DLD1 (cell line): ENCODE measurements around the gene CALN1.
"Not testable (repeated sequence)": the region's sequence is repeated elsewhere in the genome, so short reads cannot be mapped to it uniquely, and the experiment has no call there.

Experiments
- in situ Hi-C: cut with HindIII; loops from 2 replicates; pipeline ENCODE4 v1.10.0; 2017; ENCODE audit warnings: low sequenced_read_pairs

Gene CALN1

GRCh38 chr7:72272479-72272878 lies 139.7 kb downstream of the CALN1 start:
- in situ Hi-C loops = no loop called here

GRCh38 chr7:72268796-72269195 lies 143.3 kb downstream of the CALN1 start:
- in situ Hi-C loops = no loop called here

DNA sequence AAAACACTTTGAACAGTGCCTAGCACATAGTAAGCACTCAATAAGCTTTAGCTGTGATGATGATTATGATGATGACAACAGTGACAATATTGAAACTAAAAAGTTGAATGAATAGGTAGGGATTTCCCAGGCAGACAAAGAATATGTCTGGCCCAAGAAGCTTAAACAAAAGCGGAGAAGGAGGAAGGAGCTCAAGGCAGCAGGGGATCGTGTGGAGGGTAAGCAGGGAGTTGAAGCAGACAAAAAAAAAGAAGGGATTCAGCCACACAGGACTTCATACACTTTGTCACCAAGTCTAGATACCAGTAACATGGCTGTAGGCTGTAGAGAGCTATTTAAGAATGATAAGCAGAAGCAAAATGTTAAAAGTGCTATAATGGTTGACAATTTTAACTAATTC lies 144.0 kb downstream of the CALN1 start:
- in situ Hi-C loops = no loop called here

- in situ Hi-C loops = no loop called here
These were observed 144.8 kb downstream of the CALN1 start for GRCh38 chr7:72267291-72267800.

DNA sequence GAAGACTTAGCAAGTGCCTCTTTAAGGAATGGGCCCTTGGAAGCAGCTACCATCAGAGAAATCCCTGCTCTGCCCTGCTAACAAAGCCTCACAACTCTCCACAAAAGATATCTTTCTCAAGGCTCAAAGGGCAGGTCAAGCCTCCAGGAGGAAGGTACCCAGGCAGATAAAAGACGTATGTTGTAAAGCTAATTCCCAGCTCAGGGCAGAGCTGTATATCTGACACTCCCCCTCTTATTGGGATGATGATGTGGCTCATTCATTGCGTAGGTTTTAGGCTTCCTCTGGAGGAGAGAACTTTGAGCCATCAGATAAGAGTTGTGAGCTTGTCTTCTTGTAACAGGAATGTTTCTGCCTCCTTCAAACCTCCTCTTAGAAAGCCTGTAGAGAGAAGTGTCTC lies 145.4 kb downstream of the CALN1 start:
- in situ Hi-C loops = no loop called here

DNA sequence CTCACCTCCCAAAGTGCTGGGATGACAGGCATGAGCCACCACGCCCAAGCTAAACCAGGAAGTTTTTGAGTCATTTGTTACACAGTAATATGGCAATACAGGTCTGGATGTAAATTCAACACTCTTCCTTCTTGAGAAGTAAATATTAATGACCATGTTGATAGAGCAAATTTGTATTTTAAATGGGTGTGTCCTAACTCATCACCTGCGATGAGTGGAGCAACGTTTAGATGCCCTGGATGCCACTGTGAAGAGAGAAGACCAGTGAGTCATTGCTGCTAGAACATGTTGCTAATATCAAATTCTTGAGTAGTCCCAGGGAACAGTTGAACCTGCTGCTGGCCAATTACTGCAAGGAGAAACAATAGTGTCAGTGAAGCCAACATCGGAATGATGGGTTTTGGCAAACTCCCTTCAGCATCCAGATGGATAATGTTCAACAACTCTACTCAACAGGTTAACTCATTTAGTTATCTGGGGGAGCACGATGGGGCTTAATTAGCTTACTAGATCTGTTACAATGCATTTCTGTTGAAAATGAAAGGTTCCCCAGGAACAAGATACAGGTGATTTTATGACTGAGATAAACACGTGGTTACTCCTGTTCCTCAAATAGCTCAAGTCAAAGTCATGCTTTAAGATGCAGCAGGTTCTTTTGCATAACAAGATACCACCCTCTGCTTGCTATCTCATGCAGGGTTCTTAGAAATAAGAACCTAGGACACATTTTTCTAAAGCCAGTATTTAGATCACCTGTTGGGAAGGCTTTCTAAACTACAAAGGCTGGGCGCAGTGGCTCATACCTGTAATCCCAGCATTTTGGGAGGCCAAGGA lies 146.8 kb downstream of the CALN1 start:
- in situ Hi-C loops = no loop called here

DNA sequence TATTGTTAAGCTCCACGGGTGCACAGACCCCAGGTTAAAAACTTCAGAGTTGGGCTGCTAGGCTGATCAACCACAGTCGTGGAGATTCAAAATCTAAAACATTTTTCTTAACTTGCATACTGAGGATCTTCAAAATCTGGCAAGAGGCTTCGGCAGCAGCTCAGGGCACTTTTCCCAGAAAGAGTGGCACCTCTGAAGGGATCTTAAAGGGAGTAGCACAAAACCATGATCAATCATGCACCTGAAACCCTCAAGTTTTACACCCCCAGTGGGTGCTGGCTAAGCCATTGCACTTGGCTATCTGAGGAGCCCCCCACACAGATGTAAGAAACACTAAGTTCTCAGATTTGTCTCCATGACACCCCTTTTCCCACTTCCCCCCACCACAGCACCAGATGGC lies 151.7 kb downstream of the CALN1 start:
- in situ Hi-C loops = no loop called here

GRCh38 chr7:72258074-72258473 lies 154.1 kb downstream of the CALN1 start:
- in situ Hi-C loops = no loop called here

DNA sequence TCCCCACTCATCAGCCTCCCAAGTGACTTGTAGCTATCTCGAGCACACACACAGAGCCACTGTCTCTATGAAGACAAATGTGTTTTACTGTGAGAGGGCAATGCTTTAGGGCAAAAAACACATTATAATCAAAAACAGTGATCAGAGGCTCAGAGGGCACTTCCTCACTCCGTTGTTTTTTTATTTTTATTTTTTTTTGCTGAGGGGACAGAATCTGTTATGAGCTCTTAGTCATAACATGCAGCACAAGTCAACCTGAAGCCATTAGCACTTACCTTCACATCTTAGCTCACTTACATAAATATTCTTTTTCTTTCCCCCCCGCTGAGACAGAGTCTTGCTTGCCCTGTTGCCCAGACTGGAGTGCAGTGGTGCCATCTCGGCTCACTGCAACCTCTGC lies 157.7 kb downstream of the CALN1 start:
- in situ Hi-C loops = no loop called here

GRCh38 chr7:72249106-72249505 lies 163.0 kb downstream of the CALN1 start:
- in situ Hi-C loops = no loop called here

DNA sequence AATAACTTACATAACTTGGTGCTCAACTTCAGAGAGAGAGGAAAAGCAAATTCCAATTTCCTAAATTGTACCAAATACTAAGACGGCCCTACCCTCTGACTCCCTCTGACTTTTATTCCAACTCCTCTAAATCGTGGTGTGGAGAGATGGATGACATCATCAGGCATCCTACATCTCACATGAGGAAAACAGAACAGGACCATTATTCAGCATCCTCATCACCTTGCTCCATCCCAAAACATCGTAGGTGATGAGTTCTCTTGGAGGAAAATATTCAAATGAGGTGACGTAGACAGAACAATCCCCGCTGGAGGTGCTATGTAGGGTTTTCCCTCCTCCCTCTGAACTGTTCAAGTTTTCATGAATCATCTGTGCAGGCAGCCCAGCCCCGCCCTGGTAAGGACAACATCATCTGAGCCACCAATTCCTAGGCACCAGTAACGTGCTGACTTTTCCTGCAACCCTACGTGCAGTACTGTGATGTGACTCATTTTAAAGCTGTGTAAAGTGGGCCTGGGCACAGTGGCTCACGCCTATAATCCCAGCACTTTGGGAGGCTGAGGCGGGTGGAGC lies 167.2 kb downstream of the CALN1 start:
- in situ Hi-C loops = no loop called here

DNA sequence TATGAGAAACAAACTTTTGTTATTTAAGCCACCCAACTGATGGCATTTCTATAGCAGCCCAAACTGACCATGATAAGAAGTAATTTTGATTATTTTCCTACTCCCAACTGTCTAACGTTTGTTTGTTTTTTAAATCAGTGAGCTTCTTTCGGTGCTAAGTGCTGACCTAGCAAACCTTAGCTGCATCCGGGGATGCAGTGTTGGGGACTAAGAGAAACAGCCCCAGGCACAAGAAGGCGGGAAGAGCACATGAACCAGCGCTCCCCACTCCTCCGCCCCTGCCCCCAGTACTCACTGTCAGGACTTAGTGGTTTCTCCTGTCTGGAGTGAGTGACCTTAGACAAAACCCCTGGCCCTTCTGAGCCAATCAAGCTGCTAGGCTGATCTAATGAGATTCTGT lies 168.8 kb downstream of the CALN1 start:
- in situ Hi-C loops = no loop called here

DNA sequence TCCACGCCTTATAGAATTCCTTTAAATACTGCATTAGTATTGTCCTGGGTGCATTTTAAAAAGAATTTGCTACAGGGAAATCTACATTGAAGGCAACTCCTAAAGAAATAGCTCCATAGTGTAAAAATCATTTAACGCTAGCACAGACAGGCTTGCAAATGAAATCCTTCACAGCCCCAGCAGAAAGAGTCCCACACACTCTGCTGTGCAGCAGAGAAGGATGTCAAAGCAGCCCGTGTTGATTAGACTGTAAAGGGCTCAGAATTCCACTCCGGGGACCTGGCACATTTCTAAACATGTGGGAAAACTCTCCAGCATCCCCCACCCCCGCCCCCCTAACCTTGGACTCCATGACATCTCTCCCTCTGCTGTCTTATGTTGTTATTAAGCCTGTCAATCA lies 176.8 kb downstream of the CALN1 start:
- in situ Hi-C loops = no loop called here

DNA sequence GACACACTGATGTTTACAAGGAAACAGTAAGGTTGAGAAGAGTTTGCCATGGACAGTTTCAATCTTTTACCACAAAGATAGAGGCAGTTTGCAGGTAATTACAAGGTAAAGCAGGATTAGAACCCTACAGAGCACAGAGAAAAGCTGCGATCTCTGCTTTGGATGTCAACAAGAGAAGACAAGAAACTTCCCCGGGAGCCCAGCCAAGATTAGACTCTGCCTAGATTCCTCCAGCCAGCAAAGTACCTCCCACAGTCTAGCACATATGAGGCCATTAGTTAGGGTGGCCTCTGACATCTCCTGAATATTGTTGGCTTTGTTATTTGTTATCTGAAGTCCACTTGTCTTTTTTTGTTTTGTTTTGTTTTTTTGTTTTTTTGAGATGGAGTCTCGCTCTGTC lies 178.1 kb downstream of the CALN1 start:
- in situ Hi-C loops = no loop called here

DNA sequence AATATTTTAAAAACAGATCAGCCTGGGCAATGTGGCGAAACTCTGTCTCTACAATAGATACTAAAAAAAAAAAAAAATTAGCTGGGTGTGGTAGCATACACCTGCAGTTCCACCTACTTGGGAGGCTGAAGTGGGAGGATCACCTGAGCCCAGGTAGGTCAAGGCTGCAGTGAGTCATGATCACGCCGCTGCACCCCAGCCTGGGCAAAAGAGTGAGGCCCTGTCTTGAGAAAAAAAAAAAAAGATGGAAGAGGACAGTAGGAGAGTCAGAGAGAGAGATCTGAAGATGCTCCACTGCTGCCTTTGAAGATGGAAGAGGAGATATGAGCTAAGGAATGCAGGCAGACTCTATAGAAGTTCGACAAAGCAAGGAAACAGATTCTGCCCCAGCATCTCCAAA lies 181.9 kb downstream of the CALN1 start:
- in situ Hi-C loops = no loop called here

GRCh38 chr7:72223351-72223750 lies 188.8 kb downstream of the CALN1 start:
- in situ Hi-C loops = no loop called here

DNA sequence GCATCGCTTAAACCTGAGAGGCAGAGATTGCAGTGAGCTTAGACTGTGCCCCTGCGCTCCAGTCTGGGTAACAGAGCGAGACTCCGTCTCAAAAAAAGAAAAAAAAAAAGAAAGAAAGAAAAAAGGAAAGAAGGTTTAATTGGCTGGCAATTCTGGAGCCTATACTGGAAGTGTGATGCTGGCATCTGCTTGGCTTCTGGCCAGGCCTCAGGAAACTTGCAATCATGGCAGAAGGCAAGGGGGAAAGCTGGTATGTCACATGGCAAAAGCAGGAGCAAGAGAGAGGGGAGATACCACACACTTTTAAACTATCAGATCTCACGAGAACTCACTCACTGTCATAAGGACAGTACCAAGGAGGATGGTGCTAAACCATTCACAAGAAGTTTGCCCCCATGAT lies 190.0 kb downstream of the CALN1 start:
- in situ Hi-C loops = no loop called here

DNA sequence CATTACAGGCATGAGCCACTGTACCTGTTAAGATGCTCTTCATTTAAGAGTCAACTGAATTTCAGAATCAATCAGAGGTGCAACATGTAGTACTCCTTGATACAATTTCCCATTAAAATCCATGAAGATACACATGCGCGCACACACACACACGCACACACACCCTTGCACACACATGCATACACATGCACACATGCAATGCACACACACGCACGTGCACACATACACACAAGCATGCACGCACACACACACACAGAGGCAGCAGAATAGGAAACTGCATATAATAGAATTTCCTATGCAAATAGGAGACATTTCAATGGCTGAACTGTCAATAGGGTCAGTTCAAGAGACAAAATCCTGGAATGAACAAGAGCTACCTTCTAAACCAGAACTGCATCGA lies 192.6 kb downstream of the CALN1 start:
- in situ Hi-C loops = no loop called here

DNA sequence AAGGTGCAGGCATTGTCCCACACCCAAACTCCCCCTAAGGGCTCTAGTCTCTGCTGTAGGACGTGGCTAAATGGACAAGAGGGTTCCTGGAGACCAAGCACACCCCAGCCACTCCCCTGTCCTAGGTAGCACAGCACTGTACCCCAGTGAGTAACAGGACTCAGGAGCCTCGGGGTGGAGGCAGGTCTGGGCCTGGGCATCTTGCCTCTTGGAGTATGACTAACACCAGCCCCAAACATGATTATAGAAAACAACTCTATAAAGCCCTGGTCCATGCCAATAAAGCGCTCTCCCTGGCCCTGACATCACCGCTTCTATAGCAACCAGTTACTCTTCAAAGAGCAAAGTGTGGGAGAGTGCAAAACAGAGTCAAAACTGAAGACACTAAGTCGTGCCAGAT lies 195.0 kb downstream of the CALN1 start:
- in situ Hi-C loops = no loop called here

DNA sequence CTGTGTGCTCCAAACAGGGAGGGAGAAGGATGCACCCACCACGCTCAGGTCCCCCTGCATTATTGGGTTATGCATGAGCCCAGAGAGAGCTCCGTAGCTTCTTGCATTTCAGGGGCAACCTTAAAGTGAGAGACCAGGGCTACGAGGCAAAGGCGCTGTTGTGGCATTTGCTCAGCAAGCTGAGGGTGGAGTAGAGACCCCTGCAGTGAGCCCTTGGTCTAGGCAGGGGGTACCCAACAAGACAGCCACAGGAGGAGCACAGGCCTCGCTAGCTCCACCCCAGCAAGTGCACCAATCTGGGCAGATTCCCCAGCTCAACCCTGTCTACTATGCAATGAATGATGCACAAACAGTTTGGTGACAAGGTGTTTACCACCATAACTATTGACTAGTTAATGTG lies 198.4 kb downstream of the CALN1 start:
- in situ Hi-C loops = no loop called here

- in situ Hi-C loops = no loop called here
These were observed 199.1 kb downstream of the CALN1 start for GRCh38 chr7:72213081-72213480.

DNA sequence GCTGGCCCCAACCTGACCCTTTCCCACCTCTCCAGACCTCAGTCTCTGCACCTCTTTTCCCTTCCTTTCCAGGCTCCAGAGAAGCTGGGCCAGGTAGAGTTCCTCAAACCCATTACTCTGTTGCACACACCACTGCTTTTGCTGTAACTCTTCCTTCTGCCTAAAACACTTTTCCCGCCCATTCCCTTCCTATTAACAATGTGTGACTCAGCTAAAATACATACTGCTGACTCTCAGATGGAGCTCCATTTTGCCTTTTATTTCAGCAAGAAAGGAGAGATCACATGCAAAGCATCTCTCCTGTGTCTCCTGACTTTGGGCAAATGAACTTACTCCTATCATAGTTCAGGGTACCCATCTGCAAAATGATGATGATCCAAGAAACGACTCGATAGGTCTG lies 201.0 kb downstream of the CALN1 start:
- in situ Hi-C loops = no loop called here

GRCh38 chr7:72209006-72209405 lies 203.1 kb downstream of the CALN1 start:
- in situ Hi-C loops = not testable (repeated sequence)
